H1 (cell line): Measurements from ENCODE around the gene CACNA2D3.

Source experiments
- CTCF ChIP-seq, 3 experiments: IDR thresholded peaks; 1 replicate in 2 of 3; 2 replicates in 1 of 3; pipeline versions ENCODE4 v1.5.1 to v1.6.1; 2011; ENCODE audit warnings: low read length in 3 of 3, mild to moderate bottlenecking in 3 of 3, inconsistent platforms in 2 of 3, low read depth in 1 of 3, moderate library complexity in 1 of 3; ENCODE audit not compliant: insufficient read depth in 1 of 3; ENCODE audit errors: control extremely low read depth in 1 of 3
- E2F6 ChIP-seq: IDR thresholded peaks from 2 replicates; pipeline ENCODE4 v1.6.1; 2012; ENCODE audit warnings: inconsistent platforms
- EZH2 ChIP-seq: fragments of 200-600 bp; sonication (generic); IDR thresholded peaks from 2 replicates; pipeline ENCODE4 v1.7.1; 2012; ENCODE audit warnings: low read depth, mild to moderate bottlenecking, moderate library complexity, low read length, inconsistent platforms; ENCODE audit not compliant: severe bottlenecking
- HDAC2 ChIP-seq, 2 experiments: fragments of 300-600 bp in 1 of 2; sonication (generic) in 1 of 2; IDR thresholded peaks; 2 replicates each; pipeline ENCODE4 v1.6.1; 2011 to 2012; ENCODE audit warnings: low read depth in 2 of 2, low read length in 2 of 2, mild to moderate bottlenecking in 2 of 2, moderate library complexity in 2 of 2, borderline replicate concordance in 1 of 2, inconsistent platforms in 1 of 2
- SP4 ChIP-seq: IDR thresholded peaks from 2 replicates; pipeline ENCODE4 v1.6.1; 2012; ENCODE audit warnings: low read length, inconsistent platforms
- TCF12 ChIP-seq: IDR thresholded peaks from 2 replicates; pipeline ENCODE4 v1.6.1; 2011; ENCODE audit warnings: low read depth, mild to moderate bottlenecking, low read length

- TF ChIP-seq TCF12 (no peak), CTCF (IDR thresholded peaks at IDR 0.05; ENCODE audit: control extremely low read depth in 1 of 3, insufficient read depth in 1 of 3, low read depth in 1 of 3, low read length in 3 of 3) (no peak), EZH2 (no peak), E2F6 (no peak), SP4 (no peak), HDAC2 (IDR thresholded peaks at IDR 0.05; ENCODE audit: borderline replicate concordance in 1 of 2, low read depth in 2 of 2, low read length in 2 of 2) (no peak)
These were observed 435.4 kb downstream of the CACNA2D3 start for GRCh38 chr3:54557538-54558428.
